K562 (cell line): ENCODE measurements around the gene GTPBP6. TPM values are rescaled to one million over a fixed set of nuclear protein-coding genes. Genes with fewer than 3 reads are reported as not detected.

Source experiments
- ATAC-seq: fragments of 200-7000 bp; cut with Tn5 transposase; 3 replicates; pipeline ENCODE4 v1.9.1; 2020; ENCODE audit warnings: moderate library complexity
- BruUV-seq: library from RNA; stranded (reverse); fragments of 400-500 nt; replicated peaks from 2 replicates; lab custom pipeline; 2021; lab: Mats Ljungman, UMichigan
- CTCF ChIA-PET: fragments of 300-600 bp; formaldehyde crosslinking; extraction: SDS; loops from one replicate; lab custom pipeline; 2021; ENCODE audit warnings: low intra/inter-chr PET ratio; lab: Yijun Ruan, JAX
- POLR2A ChIA-PET: fragments of 300-600, 350-650 bp; sonication (Branson Sonifier 250); formaldehyde crosslinking; extraction: SDS; loops from one replicate; lab custom pipeline; 2021; ENCODE audit warnings: antibody characterized with exemption, inconsistent platforms; lab: Yijun Ruan, JAX
- DNase-seq, 4 experiments: peaks; one replicate each; pipeline versions ENCODE4 v3.0.0 to v3.0.0-alpha.2; 2011 to 2018; ENCODE audit warnings: low spot score in 3 of 4, mixed read lengths in 3 of 4; ENCODE audit errors: extremely low read depth in 1 of 4
- FAIRE-seq: peaks from 2 replicates; lab custom pipeline; 2011; peaks lifted over from hg19 to GRCh38; lab: Jason Lieb, UNC
- H2AFZ ChIP-seq: 2 replicates; pipeline ENCODE4 v1.6.0; 2011; ENCODE audit warnings: low read depth, low read length, control low read depth, inconsistent platforms
- H3K27ac ChIP-seq: fragments of 200-600 bp; 3 replicates; pipeline ENCODE4 v1.8.0; 2011; ENCODE audit warnings: low read depth, mild to moderate bottlenecking, control low read depth, inconsistent platforms, low read length, moderate library complexity, mixed read lengths; ENCODE audit errors: extremely low read depth
- H3K27me3 ChIP-seq, 2 experiments: fragments of 300-600 bp in 1 of 2; 2 replicates in 1 of 2; 3 replicates in 1 of 2; pipeline versions ENCODE4 v1.6.0 to v1.8.0; 2011; ENCODE audit warnings: inconsistent platforms in 2 of 2, low read length in 2 of 2, mild to moderate bottlenecking in 1 of 2, mixed read lengths in 1 of 2, moderate library complexity in 1 of 2; ENCODE audit not compliant: control insufficient read depth in 2 of 2, insufficient read depth in 2 of 2
- H3K36me3 ChIP-seq: fragments of 300-600 bp; 3 replicates; pipeline ENCODE4 v1.8.0; 2011; ENCODE audit warnings: mild to moderate bottlenecking, low read length, inconsistent platforms; ENCODE audit not compliant: control insufficient read depth, insufficient read depth
- H3K4me1 ChIP-seq, 2 experiments: fragments of 200-600 bp in 1 of 2; replicated peaks in 1 of 2; 2 replicates in 1 of 2; 3 replicates in 1 of 2; pipeline versions ENCODE4 v1.5.1 to v1.8.0; 2011; ENCODE audit warnings: inconsistent platforms in 2 of 2, low read length in 2 of 2, mild to moderate bottlenecking in 1 of 2, mixed read lengths in 1 of 2, moderate library complexity in 1 of 2; ENCODE audit not compliant: control insufficient read depth in 2 of 2, insufficient read depth in 2 of 2
- H3K4me2 ChIP-seq: 2 replicates; pipeline ENCODE4 v1.6.1; 2011; ENCODE audit warnings: low read length, control low read depth, inconsistent platforms, mixed read lengths; ENCODE audit not compliant: insufficient read depth
- H3K4me3 ChIP-seq: fragments of 200-600 bp; sonication (generic), shearing (Covaris generic); 2 replicates; pipeline ENCODE4 v1.5.1; 2016; ENCODE audit warnings: control low read depth, inconsistent platforms
- H3K79me2 ChIP-seq: fragments of 200-600 bp; 3 replicates; pipeline ENCODE4 v1.8.0; 2011; ENCODE audit warnings: low read length, inconsistent platforms; ENCODE audit not compliant: control insufficient read depth, insufficient read depth
- H3K9ac ChIP-seq, 2 experiments: 2 replicates each; pipeline versions ENCODE4 v1.6.0 to v1.6.1; 2011; ENCODE audit warnings: low read depth in 2 of 2, low read length in 2 of 2, control low read depth in 1 of 2, inconsistent platforms in 1 of 2, mild to moderate bottlenecking in 1 of 2, mixed read lengths in 1 of 2; ENCODE audit not compliant: insufficient read depth in 1 of 2
- H3K9me1 ChIP-seq: one replicate; pipeline ENCODE4 v1.6.0; 2011; ENCODE audit warnings: inconsistent platforms, mild to moderate bottlenecking, low read length, moderate library complexity; ENCODE audit not compliant: control insufficient read depth, insufficient read depth
- H3K9me3 ChIP-seq: replicated peaks from 2 replicates; pipeline ENCODE4 v1.5.1; 2011; ENCODE audit warnings: low read depth, low read length, inconsistent platforms; ENCODE audit not compliant: control insufficient read depth, insufficient read depth
- H4K20me1 ChIP-seq: replicated peaks from 2 replicates; pipeline ENCODE4 v1.6.1; 2011; ENCODE audit warnings: low read length, inconsistent platforms, mixed read lengths; ENCODE audit not compliant: control insufficient read depth, insufficient read depth
- ADNP ChIP-seq: fragments of 200-800 bp; sonication (Bioruptor generic); IDR thresholded peaks from 2 replicates; pipeline ENCODE4 v1.6.1; 2016; ENCODE audit warnings: missing genetic modification characterization, missing compliant biosample characterization
- CEBPG ChIP-seq, 3 experiments: fragments of 200-800 bp in 1 of 3; sonication (Bioruptor generic) in 1 of 3; sonication (generic) in 1 of 3; formaldehyde crosslinking in 1 of 3; IDR thresholded peaks in 2 of 3; conservative IDR thresholded peaks in 1 of 3; 2 replicates each; pipeline versions ENCODE4 v1.6.1 to v1.8.0; 2016 to 2022; ENCODE audit warnings: missing compliant biosample characterization in 2 of 3, missing genetic modification characterization in 2 of 3, mild to moderate bottlenecking in 1 of 3, missing genetic modification reagents in 1 of 3
- ELF1 ChIP-seq: fragments of 200-800 bp; sonication (Bioruptor generic); IDR thresholded peaks from 2 replicates; pipeline ENCODE4 v1.6.1; 2016; ENCODE audit warnings: missing genetic modification characterization, missing compliant biosample characterization
- HNRNPH1 ChIP-seq: fragments of 200-400 bp; formaldehyde crosslinking; optimal IDR thresholded peaks from 2 replicates; pipeline ENCODE3; 2017; ENCODE audit warnings: low read depth, mild to moderate bottlenecking, low read length, moderate library complexity
- NBN ChIP-seq: fragments of 450-650 bp; IDR thresholded peaks from 2 replicates; pipeline ENCODE4 v1.6.1; 2016; ENCODE audit warnings: low read depth, mild to moderate bottlenecking
- RBM25 ChIP-seq: fragments of 200-400 bp; formaldehyde crosslinking; IDR thresholded peaks from 2 replicates; pipeline ENCODE4 v1.6.1; 2018; ENCODE audit warnings: low read length, low read depth, moderate library complexity; ENCODE audit not compliant: severe bottlenecking
- RNF2 ChIP-seq: sonication (generic); IDR thresholded peaks from 2 replicates; pipeline ENCODE4 v1.6.1; 2016
- SMARCA5 ChIP-seq: fragments of 450-650 bp; IDR thresholded peaks from 2 replicates; pipeline ENCODE4 v1.6.1; 2016
- ZNF699 ChIP-seq: fragments of 250-450 bp; sonication (Bioruptor Pico); IDR thresholded peaks from 2 replicates; pipeline ENCODE4 v1.8.0; 2021; ENCODE audit warnings: mild to moderate bottlenecking, moderate library complexity; ENCODE audit not compliant: insufficient replicate concordance
- ZNF766 ChIP-seq: fragments of 200-800 bp; sonication (Bioruptor generic); conservative IDR thresholded peaks from 2 replicates; pipeline ENCODE4 v1.6.1; 2016; ENCODE audit warnings: missing genetic modification characterization, missing compliant biosample characterization
- WGBS: fragments of 100-300 bp; shearing (Covaris generic); methylation state at CpG from one replicate; pipeline ENCODE4 v1.1.6; 2016; ENCODE audit warnings: low coverage, mixed read lengths; ENCODE audit not compliant: insufficient coverage; ENCODE audit errors: missing lambda C conversion rate; 5-methylcytosine and 5-hydroxymethylcytosine counted together
- in situ Hi-C: fragments of 300-500 bp; cut with MboI; formaldehyde crosslinking; loops from 4 replicates; pipeline ENCODE4 v1.15.0; 2018; ENCODE audit warnings: inconsistent platforms, mixed read lengths
- intact Hi-C: fragments of 100-400 bp; cut with micrococcal nuclease; formaldehyde crosslinking; loops from 2 replicates; pipeline ENCODE4 v1.14.2; 2022
- polyA plus RNA-seq, 8 experiments: library from polyadenylated mRNA; depleted of rRNA in 4 of 8; stranded (reverse) in 5 of 8; unstranded in 3 of 8; fragments of >200 nt; fragmentation: Nextera tagmentation in 2 of 8; fragmentation: Illumina TruSeq in 1 of 8; extraction: Ambion mirVana in 2 of 8; extraction: Trizol in 1 of 8; gene quantifications; 2 replicates each; pipeline versions ENCODE4 v1.2.1 to v1.2.3, GENCODE V29; 2011 to 2014; ENCODE audit warnings: inconsistent platforms in 1 of 8, missing spikeins in 1 of 8
- total RNA-seq, 7 experiments: library from RNA; depleted of rRNA in 6 of 7; stranded (reverse); fragments of >200 nt in 6 of 7; fragmentation: Illumina TruSeq in 2 of 7; extraction: Trizol in 2 of 7; gene quantifications; 2 replicates each; pipeline versions ENCODE4 v1.2.1 to v1.2.3, GENCODE V29; 2011 to 2021; ENCODE audit warnings: low replicate concordance in 1 of 7
- TF ChIP-seq, protein P1 (sequence below): fragments of 250-450 bp; sonication (Bioruptor Pico); IDR thresholded peaks from 2 replicates; pipeline ENCODE4 v1.9.0; 2021; ENCODE audit warnings: mild to moderate bottlenecking, inconsistent platforms

Gene GTPBP6
- total and polyA plus RNA-seq, 9 of the 15 experiments (the other 6 are each of a cell fraction or from before 2014, with no cell fraction given): 0.24 to 35.2 (median 8.0) TPM

DNA sequence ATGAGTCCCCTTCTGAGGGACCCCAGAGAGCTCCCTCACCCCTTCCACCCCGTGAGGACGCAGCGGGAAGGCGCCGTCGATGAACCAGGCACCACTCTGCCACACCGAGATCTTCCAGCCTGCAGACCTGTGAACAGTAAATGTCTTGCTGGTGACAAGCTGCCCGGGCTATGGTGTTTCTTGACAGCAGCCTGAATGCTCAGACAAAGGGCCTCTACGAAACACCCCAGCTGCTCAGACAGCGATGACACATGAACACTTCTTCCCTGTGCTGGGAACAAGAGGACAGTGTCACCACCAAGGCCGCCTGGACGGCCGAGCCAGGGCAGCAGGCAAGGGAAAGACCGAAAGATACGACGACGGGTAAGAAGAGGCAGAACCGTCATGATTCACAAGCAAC lies 30.6 kb upstream of the GTPBP6 start:
- Histone ChIP-seq H3K9ac (no peak overlapping the region), H2AFZ (no peak overlapping the region), H3K27ac (no peak overlapping the region), H3K79me2 (no peaks in the 10 kb centered on the region), H3K4me3 (no peak overlapping the region), H3K4me2 (no peak overlapping the region), H3K27me3 (no peaks in the 10 kb centered on the region), H3K4me1 (0 out of 5 replicates have a peak, but pooled peaks cover 0 to 4% of the 10 kb centered on the region in 2 experiments), H3K9me3 (no peaks in the 10 kb centered on the region), H3K9me1 (no peaks in the 10 kb centered on the region), H3K36me3 (no peaks in the 10 kb centered on the region), H4K20me1 (no peaks in the 10 kb centered on the region)
- TF ChIP-seq ADNP (tag) (no peak), NBN (no peak), ZNF766 (CRISPR knock-in tag) (no peak), RBM25 (no peak), ZNF699 (CRISPR knock-in tag) (no peak), CEBPG (CRISPR knock-in tag; IDR thresholded peaks at IDR 0.05) (no peak), CEBPG (tag; conservative IDR thresholded peaks at IDR 0.05 in 1 of 2, IDR thresholded peaks at IDR 0.05 in 1 of 2) (no peak), ELF1 (no peak), HNRNPH1 (no peak), RNF2 (no peak), SMARCA5 (no peak)
- TF ChIP-seq, protein P1, sequence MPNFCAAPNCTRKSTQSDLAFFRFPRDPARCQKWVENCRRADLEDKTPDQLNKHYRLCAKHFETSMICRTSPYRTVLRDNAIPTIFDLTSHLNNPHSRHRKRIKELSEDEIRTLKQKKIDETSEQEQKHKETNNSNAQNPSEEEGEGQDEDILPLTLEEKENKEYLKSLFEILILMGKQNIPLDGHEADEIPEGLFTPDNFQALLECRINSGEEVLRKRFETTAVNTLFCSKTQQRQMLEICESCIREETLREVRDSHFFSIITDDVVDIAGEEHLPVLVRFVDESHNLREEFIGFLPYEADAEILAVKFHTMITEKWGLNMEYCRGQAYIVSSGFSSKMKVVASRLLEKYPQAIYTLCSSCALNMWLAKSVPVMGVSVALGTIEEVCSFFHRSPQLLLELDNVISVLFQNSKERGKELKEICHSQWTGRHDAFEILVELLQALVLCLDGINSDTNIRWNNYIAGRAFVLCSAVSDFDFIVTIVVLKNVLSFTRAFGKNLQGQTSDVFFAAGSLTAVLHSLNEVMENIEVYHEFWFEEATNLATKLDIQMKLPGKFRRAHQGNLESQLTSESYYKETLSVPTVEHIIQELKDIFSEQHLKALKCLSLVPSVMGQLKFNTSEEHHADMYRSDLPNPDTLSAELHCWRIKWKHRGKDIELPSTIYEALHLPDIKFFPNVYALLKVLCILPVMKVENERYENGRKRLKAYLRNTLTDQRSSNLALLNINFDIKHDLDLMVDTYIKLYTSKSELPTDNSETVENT (CRISPR knock-in tag): no peak
- intact Hi-C loops (no loop called here), in situ Hi-C loops (no loop called here)
- no peak for DNase-seq
- no peak for ATAC-seq
- POLR2A ChIA-PET: no interaction called here
- CTCF ChIA-PET: no interaction called here
- no TSS peak for BruUV-seq
- WGBS: 77% methylated on average over 11 of the region's 18 CpGs
- no peak for FAIRE-seq
